GM19025 (cell line): ENCODE measurements around the gene HELZ.

Experiments
- ATAC-seq: cut with Tn5 transposase; IDR thresholded peaks from one replicate; pipeline ENCODE4 v1.9.1; 2021; ENCODE audit warnings: mild to moderate bottlenecking, low read depth, moderate library complexity; ENCODE audit not compliant: unreplicated experiment

HELZ gene

GRCh38 chr17:67196422-67196821 lies 48.6 kb downstream of the HELZ start:
- no peak for ATAC-seq

DNA sequence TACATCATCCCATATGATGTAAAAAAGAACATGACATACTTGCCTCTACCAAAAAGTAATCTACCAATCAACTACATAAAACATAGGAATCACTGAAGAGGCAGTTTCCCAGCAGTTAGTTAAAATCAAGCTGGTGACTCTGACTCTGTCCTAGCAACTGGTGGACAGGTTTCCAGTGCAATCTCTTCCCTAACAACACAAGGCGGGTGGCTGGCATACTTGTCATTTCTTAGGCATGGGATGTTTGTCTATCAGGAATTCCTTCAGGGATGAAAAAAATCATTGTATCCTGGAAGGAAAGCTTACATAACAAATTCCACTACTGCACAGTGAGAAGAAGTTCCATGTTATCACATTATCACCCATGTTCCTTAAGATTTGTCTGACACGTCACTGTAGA lies 50.9 kb downstream of the HELZ start:
- ATAC-seq: no peak

- ATAC-seq: no peak
Observed at GRCh38 chr17:67187927-67188326, 57.1 kb downstream of the HELZ start.

DNA sequence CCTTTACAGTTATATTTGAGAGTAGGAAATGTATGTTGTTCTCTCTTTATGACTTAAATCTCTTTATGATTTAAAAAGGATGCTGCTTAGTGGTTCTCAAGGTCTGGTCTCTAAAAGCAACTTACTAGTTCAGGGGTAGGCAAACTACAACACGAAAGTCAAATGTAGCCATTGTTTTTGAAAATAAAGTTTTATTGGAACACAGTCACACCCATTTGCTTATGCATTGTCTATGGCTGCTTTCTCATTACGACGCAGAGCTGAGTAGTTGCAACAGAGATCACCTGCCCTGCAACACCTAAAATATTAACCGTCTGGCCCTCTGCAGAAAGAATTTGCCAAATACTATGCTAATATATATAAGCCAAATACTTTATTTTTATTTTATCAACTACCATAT lies 58.2 kb downstream of the HELZ start:
- no peak for ATAC-seq

- no peak for ATAC-seq
Observed at GRCh38 chr17:67183531-67183930, 61.5 kb downstream of the HELZ start.

GRCh38 chr17:67181825-67182224 lies 63.2 kb downstream of the HELZ start:
- no peak for ATAC-seq

- no peak for ATAC-seq
Observed at GRCh38 chr17:67180275-67180674, 64.7 kb downstream of the HELZ start.

DNA sequence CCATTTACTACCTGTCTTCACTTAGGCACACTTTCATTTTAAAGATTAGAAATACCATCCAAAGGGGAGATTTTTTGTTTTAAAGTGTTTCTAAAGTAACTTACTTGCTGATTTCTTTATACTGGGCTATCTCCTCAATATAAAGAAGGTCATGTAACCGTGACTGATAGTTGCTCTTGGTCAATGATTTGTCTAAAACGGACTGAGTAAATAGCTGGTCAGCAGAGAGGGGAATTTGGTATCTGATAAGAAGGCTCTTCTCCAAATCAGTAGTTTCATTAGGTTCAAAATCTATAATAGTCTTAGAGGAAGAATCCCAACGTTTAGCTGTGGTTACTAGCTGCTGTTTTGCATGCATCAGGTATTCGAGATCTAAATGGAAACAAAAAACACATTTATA lies 66.4 kb downstream of the HELZ start:
- no peak for ATAC-seq

GRCh38 chr17:67177732-67178131 lies 67.3 kb downstream of the HELZ start:
- no peak for ATAC-seq

- no peak for ATAC-seq
Observed at GRCh38 chr17:67174190-67174589, 70.8 kb downstream of the HELZ start.

GRCh38 chr17:67171560-67171959 lies 73.4 kb downstream of the HELZ start:
- peak; percentile 89 for ATAC-seq

DNA sequence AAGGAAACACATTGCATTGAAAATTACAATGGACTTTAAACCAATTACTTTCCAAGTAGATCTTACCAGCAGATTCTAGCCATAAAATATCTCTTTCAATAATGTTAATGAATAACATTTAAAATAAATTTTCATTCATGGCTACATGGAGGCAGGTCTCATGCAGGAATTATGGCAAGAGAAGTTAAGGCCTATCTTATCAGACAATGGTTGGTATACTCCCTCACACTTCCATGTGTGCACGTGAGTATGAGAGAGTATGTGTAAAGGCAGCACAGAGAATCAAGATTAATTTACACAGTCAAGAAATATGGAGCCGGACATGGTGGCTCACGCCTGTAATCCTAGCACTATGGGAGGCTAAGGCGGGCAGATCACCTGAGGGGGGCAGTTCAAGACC lies 76.5 kb downstream of the HELZ start:
- ATAC-seq: no peak

DNA sequence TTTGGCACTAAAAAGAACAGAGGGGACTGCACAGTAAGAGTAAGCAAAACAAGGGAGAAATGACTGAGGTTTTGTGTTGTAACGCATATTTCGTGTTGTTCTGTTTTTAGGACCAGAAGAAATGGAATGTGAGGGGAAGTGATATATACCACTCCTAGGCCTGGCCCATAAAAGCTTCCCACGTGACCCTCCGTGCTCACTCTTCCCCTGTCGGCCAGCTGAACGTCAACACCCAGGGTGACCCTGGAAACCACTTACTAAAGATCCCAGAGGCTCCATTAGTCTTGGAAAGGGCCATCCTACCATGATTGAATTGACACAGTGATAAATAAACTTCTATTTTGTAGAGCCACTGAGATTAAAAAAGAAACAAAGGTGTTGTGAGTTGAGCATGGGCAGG lies 79.8 kb downstream of the HELZ start:
- no peak for ATAC-seq

GRCh38 chr17:67164302-67164701 lies 80.7 kb downstream of the HELZ start:
- no peak for ATAC-seq

DNA sequence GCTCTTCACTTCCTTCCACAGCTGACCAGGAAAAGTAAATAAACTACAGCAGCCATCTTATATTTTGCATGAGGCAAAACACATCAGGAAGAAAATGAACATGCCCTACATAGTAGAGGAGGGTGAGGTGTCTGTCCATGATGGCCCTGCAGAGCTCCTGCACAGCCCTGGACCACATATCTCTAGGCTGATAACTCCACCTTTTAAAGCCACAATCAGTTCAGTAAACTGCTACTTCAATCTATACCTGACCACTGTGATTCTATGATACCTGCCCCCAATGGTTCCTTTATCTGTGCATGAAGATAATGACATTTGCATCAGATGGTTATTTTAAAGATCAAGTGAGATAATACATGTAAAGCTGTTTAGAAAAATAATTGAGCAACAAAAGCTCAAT lies 82.2 kb downstream of the HELZ start:
- no peak for ATAC-seq

DNA sequence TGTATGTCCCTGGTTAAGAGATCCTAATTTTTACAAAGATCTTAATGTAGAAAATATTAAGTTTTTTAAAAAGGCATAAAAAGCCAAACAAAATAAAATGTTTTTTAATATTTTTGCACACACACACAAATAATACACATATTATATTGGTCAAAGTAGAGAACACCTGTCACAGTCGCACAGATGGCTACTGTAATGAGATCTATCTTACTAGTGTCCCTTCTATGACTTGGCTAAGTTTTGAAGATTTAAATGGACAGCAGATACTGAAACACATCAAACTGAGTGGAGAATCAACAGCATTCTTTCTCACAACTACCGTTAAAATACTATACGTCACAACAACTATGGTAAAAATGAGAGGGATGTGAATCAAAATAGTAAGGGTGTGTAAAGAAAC lies 83.4 kb downstream of the HELZ start:
- no peak for ATAC-seq

DNA sequence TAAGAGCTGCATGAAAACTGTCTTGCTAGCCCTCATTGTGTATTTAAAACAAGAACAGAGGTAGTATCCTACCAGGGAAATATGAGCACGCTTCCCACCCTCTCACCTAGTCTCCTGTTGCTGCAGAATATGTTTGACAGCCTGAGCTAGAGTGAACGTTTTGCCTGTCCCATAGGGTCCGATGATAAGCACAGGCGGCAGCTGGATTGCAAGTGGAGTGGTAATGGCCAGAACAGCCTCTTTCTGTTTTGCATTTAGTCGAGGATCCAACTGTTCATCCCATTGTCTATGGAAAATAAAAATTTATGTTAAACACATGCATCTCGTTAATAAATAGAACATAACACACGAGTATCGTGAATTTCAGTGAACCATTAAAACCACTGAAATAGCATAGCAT lies 84.2 kb downstream of the HELZ start:
- ATAC-seq: no peak

DNA sequence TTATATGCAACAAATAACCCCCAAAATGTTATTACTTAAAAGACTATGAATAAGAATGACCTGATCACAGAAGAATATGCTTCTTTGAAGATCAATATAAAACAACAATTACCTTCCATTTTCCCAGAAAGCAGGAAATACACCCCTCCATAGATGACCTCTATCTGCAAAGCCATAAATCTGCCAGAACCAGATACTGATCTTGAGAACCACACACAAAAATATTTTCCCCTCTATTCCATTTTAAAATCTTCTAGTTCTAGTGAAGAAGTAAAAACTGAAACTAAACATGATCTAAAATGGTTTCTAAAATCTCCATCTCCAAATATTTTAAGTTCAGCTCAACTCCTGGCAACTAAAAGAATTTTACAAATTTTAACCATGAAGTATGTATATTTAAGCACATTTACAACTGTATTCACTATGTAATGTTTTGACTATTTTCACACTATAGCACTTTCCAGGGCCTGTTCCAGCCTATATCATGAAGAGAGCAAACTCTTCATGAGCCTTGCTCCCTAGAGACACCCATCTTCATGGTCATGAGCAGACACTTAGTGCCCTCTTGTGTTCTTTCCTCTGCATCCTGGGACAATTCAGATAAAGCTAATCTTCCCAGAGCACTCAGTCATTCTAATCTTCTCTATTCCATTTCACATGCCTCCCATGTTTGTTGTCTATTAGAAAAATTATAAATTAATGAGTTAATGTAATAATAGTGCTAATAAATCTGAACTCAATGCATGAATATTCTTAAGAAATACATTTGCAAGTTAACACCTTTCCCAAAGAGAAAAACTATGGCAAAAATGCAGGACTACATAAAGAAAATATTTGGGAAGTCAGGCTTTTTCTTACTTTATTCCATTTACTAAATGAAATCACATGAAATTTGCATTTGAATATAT lies 87.0 kb downstream of the HELZ start:
- no peak for ATAC-seq

DNA sequence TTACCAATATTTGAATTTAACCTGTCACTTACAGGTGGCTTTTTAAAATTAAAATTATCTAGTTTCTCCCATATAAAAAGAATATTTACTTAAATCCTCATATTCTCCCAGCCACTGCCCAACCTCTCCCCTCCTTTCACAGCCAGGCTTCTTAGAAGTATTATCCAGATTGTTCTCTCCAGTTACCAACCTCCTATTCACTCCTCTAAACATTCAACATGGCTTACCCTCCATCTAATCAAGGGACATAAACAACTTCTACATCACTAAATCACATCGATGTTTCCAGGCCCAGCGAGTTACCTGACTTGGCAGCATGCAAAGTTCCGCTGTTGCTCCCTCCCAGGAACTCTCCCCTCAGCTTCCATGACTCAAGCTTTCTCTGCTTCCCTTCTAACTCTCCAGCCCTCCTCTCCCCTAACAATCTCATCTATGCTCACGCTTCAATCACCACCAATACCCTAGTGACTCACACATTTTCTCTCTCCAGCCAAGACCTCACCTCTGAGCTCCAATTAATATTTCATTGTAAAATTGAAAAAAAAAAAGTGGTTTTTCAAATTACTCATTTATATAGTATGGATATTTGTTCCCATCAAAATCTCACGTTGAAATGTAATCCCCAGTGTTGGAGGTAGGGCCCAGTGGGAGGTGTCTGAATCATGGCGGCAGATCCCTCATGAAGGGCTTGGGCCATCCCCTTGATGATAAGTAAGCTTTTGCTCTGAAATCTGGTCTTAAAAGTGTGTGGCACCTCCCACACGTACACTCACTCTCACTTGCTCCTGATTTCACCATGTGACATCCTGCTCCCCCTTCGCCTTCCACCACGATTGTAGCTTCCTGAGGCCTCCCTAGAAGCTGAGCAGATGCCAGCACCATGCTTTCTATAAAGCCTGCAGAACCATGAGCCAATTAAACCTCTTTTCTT lies 88.5 kb downstream of the HELZ start:
- no peak for ATAC-seq

DNA sequence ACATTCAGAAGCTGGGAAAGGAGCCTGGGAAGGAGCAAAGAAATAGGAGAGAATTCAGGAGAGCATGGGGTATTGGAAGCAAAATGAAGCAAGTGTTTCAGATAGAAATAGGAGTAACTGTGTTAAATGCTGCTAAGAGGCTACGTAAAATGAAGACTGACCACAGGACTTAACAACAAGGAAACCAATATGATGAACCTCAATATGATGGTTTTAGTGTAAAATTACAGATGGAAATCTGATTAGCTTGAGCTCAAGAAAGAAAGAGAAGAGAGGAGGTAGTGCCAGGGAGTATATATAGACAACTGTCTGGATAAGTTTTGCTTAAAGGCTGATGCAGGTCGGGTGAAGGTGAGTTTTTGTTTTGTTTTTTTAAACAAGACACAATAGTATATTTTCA lies 92.2 kb downstream of the HELZ start:
- no peak for ATAC-seq

- ATAC-seq: no peak
Observed at GRCh38 chr17:67151717-67152116, 93.3 kb downstream of the HELZ start.
